ENCODE results near the gene ASXL1. TPM values are rescaled to one million over a fixed set of nuclear protein-coding genes. Genes with fewer than 3 reads are reported as not detected.

ASXL1 gene
- total RNA-seq, 1 donor from 2014 or later, result 90.8 TPM

- Mint-ChIP-seq H3K4me1 (ENCODE audit: unreplicated experiment) (peaks cover 5% of the 10 kb centered on the region), H3K27me3 (ENCODE audit: unreplicated experiment) (peaks cover 5% of the 10 kb centered on the region), H3K9me3 (ENCODE audit: unreplicated experiment) (no peaks in the 10 kb centered on the region), H3K4me3 (ENCODE audit: unreplicated experiment) (no peak overlapping the region), H3K36me3 (ENCODE audit: low read depth, unreplicated experiment) (no peaks in the 10 kb centered on the region), H3K27ac (ENCODE audit: unreplicated experiment) (no peak overlapping the region)
- DNase-seq (ENCODE audit: low spot score), result no peak
- TF ChIP-seq CTCF (IDR thresholded peaks at IDR 0.05; ENCODE audit: unreplicated experiment), result no peak
Observed at GRCh38 chr20:32344835-32345506, 13.2 kb upstream of the ASXL1 start.

GRCh38 chr20:32348207-32348606 is 9.9 kb upstream of the ASXL1 start:
- no peak overlapping the region for H3K27ac Mint-ChIP-seq (ENCODE audit: unreplicated experiment)
- no peak for DNase-seq (ENCODE audit: low spot score)
- H3K36me3 Mint-ChIP-seq (ENCODE audit: low read depth, unreplicated experiment), result no peaks in the 10 kb centered on the region
- H3K4me1 Mint-ChIP-seq (ENCODE audit: unreplicated experiment), result peaks cover 5% of the 10 kb centered on the region
- TF ChIP-seq CTCF (IDR thresholded peaks at IDR 0.05; ENCODE audit: unreplicated experiment), result no peak
- H3K27me3 Mint-ChIP-seq (ENCODE audit: unreplicated experiment), result peaks cover 1% of the 10 kb centered on the region
- H3K4me3 Mint-ChIP-seq (ENCODE audit: unreplicated experiment), result no peak overlapping the region
- no peaks in the 10 kb centered on the region for H3K9me3 Mint-ChIP-seq (ENCODE audit: unreplicated experiment)

- no peak for DNase-seq (ENCODE audit: low spot score)
- no peak overlapping the region for H3K27ac Mint-ChIP-seq (ENCODE audit: unreplicated experiment)
- H3K27me3 Mint-ChIP-seq (ENCODE audit: unreplicated experiment), result peaks cover 1% of the 10 kb centered on the region
- peaks cover 5% of the 10 kb centered on the region for H3K4me1 Mint-ChIP-seq (ENCODE audit: unreplicated experiment)
- no peaks in the 10 kb centered on the region for H3K9me3 Mint-ChIP-seq (ENCODE audit: unreplicated experiment)
- H3K36me3 Mint-ChIP-seq (ENCODE audit: low read depth, unreplicated experiment), result no peaks in the 10 kb centered on the region
- TF ChIP-seq CTCF (IDR thresholded peaks at IDR 0.05; ENCODE audit: unreplicated experiment), result no peak
- H3K4me3 Mint-ChIP-seq (ENCODE audit: unreplicated experiment), result no peak overlapping the region
Observed at GRCh38 chr20:32350421-32350820, 7.7 kb upstream of the ASXL1 start.

- no peak for TF ChIP-seq CTCF (IDR thresholded peaks at IDR 0.05; ENCODE audit: unreplicated experiment)
- Mint-ChIP-seq H3K36me3 (ENCODE audit: low read depth, unreplicated experiment) (peaks cover 2% of the 10 kb centered on the region), H3K4me1 (ENCODE audit: unreplicated experiment) (peaks cover 9% of the 10 kb centered on the region), H3K9me3 (ENCODE audit: unreplicated experiment) (no peaks in the 10 kb centered on the region), H3K27ac (ENCODE audit: unreplicated experiment) (no peak overlapping the region), H3K4me3 (ENCODE audit: unreplicated experiment) (no peak overlapping the region), H3K27me3 (ENCODE audit: unreplicated experiment) (peaks cover 1% of the 10 kb centered on the region)
- no peak for DNase-seq (ENCODE audit: low spot score)
Observed at GRCh38 chr20:32352121-32352720, 5.9 kb upstream of the ASXL1 start.

- Mint-ChIP-seq H3K27me3 (ENCODE audit: unreplicated experiment) (peaks cover 3% of the 10 kb centered on the region), H3K9me3 (ENCODE audit: unreplicated experiment) (no peaks in the 10 kb centered on the region), H3K36me3 (ENCODE audit: low read depth, unreplicated experiment) (peaks cover 5% of the 10 kb centered on the region), H3K4me3 (ENCODE audit: unreplicated experiment) (no peak overlapping the region), H3K4me1 (ENCODE audit: unreplicated experiment) (peaks cover 14% of the 10 kb centered on the region), H3K27ac (ENCODE audit: unreplicated experiment) (no peak overlapping the region)
- no peak for TF ChIP-seq CTCF (IDR thresholded peaks at IDR 0.05; ENCODE audit: unreplicated experiment)
- no peak for DNase-seq (ENCODE audit: low spot score)
Observed at GRCh38 chr20:32353848-32354496, 4.2 kb upstream of the ASXL1 start.

Measured in endothelial cell (in vitro differentiated cells).